ENCODE results near the gene GAL3ST1.
"Not testable (repeated sequence)": the region's sequence is repeated elsewhere in the genome, so short reads cannot be mapped to it uniquely, and the experiment has no call there.

Gene GAL3ST1

GRCh38 chr22:30564045-30564760, 10.3 kb downstream of the GAL3ST1 start:
- no peak for DNase-seq (ENCODE audit: low read depth)

- no peak for DNase-seq (ENCODE audit: low read depth)
Measured at GRCh38 chr22:30562366-30562765, 12.1 kb downstream of the GAL3ST1 start.

- DNase-seq (ENCODE audit: low read depth), result no peak
Measured at GRCh38 chr22:30561402-30562189, 12.9 kb downstream of the GAL3ST1 start.

- DNase-seq (ENCODE audit: low read depth), result not testable (repeated sequence)
Measured at GRCh38 chr22:30560643-30561202, 13.7 kb downstream of the GAL3ST1 start.

GRCh38 chr22:30559889-30560288, 14.6 kb downstream of the GAL3ST1 start:
- DNase-seq (ENCODE audit: low read depth), result no peak

- DNase-seq (ENCODE audit: low read depth), result no peak
Measured at GRCh38 chr22:30557243-30557642, 17.2 kb downstream of the GAL3ST1 start.

DNA sequence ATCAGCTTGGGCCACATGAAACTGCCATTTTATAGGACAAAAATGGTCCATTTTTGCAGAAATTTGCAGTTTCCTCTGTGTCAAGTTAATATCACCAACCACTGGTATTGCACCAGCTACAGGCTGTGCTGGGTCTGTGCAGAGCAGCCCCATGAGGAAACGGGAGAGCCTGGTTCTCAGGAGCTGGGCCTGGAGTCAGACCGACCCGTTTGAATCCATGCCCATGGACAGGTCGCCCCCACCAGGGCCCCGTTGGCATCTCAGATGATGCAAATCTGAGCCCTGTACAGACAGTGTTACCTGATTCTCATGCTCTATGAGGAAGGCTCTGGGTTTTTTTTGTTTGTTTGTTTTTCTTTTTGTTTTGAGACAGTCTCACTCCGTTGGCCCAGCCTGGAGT, 18.1 kb downstream of the GAL3ST1 start:
- DNase-seq (ENCODE audit: low read depth), result no peak

- no peak for DNase-seq (ENCODE audit: low read depth)
Measured at GRCh38 chr22:30555282-30556210, 18.9 kb downstream of the GAL3ST1 start.

DNA sequence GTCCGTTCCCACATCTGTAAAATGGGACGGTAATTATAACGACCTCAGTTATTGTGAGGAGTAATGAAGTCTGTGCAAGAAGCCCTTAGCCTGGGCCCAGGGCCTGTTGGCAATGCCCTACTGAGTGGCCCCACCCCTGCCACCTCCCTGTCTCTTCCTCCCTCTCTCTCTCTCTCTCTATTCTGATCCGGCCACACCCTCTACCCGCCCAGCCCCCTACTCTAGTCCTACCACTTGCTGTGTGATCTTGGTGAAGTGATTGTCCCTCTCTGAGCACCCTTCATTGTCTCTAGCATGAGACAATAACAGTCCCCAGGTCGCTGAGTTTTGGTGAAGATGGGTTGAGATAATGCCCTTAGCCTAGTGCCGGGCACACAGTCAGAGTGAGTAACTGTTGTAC, 20.5 kb downstream of the GAL3ST1 start:
- no peak for DNase-seq (ENCODE audit: low read depth)

GRCh38 chr22:30552719-30553118, 21.7 kb downstream of the GAL3ST1 start:
- DNase-seq (ENCODE audit: low read depth), result no peak

DNA sequence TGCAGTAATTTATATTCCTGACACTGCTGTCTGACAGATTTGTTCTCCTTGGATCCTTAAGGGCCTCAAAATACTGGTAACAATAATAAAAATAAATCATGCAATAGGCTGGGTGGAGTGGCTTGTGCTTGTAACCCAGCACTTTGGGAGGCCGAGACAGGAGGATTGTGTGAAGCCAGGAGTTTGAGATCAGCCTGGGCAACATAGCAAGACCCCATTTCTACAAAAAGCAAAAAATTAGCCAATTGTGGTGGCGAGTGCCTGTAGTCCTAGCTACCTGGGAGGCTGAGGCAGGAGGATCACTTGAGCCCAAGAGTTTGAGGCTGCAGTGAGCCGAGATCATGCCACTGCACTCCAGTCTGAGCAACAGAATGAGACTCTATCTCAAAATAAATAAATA, 22.7 kb downstream of the GAL3ST1 start:
- not testable (repeated sequence) for DNase-seq (ENCODE audit: low read depth)

GRCh38 chr22:30547188-30547587, 27.3 kb downstream of the GAL3ST1 start:
- DNase-seq (ENCODE audit: low read depth), result no peak

DNA sequence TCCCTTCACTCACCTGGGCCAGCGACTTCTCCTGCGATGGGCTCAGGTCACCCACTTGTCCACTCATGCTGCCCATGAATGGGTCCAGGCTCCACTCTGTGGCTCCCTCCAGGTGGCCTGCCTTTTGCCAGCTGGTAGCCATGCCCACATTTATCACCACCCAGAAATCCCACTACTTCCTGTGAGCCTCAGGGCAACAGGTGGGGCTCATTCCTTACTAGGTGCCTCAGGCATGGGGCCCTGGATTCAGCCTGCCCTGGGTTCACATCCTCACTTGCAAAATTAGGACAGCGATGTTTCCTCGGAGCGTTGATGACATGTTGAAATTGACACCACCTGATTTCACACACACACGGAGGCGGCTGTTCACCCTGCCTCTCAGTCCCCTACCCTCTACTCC, 27.8 kb downstream of the GAL3ST1 start, which contains the start of gene SEC14L6:
Gene SEC14L6 (minus strand): TSS at position 126 of the 400 bp plus-strand sequence. CDS start 59 bp downstream, at position 67.
- DNase-seq (ENCODE audit: low read depth), result no peak

GRCh38 chr22:30542811-30543188, 31.7 kb downstream of the GAL3ST1 start:
- DNase-seq (ENCODE audit: low read depth), result no peak

- no peak for DNase-seq (ENCODE audit: low read depth)
Measured at GRCh38 chr22:30541961-30542810, 32.3 kb downstream of the GAL3ST1 start.

DNA sequence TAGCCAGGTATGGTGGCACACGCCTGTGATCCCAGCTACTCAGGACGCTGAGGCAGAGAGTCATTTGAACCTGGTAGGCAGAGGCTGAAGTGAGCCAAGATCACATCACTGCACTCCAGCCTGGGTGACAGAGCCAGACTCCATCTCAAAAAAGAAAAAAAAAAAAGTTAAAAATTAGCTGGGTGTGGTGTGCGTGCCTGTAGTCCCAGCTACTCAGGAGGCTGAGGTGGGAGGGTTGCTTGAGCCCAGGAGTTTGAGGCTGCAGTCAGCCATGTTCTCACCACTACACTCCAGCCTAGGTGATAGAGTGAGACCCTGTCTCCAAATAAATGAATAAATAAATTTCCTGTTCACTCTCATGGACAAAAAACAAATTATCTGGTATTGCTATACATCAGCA, 33.0 kb downstream of the GAL3ST1 start:
- not testable (repeated sequence) for DNase-seq (ENCODE audit: low read depth)

DNA sequence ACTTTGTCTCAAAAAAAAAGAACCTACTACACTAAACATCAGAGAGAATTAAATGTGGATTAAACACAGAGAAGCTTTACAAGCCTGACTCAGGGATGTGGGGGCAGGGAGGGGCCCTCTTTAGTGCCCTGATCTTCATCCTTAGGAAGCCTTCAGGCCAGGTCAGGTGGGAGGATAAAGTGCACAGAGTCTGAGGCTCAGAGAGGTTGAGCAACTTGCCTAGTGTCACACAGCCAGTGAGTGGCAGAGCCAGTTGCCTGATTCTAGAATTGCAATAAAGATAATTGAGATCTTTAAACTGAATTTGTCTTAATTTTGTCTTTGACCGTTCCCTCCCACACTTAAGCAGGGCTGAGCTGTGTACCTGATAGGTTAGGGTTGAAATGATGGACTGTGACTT, 35.1 kb downstream of the GAL3ST1 start:
- no peak for DNase-seq (ENCODE audit: low read depth)

DNA sequence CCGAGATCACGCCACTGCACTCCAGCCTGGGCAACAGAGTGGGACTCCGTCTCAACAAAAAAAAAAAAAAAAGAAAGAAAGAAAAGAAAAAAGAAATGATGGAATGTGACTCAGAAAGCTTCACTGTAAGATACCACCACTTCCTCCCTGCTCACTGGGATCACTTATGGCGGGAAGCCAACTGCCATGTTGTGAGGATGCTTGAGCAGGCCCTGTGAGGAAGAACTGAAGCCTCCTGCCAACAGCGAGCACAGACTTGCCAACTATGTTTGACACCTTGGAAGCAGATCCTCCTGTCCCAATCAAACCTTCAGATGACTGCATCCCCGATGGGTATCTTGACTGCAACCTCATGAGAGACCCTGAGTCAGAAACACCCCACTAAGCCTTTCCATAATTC, 36.2 kb downstream of the GAL3ST1 start:
- DNase-seq (ENCODE audit: low read depth), result no peak

GRCh38 chr22:30537083-30537731, 37.3 kb downstream of the GAL3ST1 start:
- DNase-seq (ENCODE audit: low read depth), result no peak

DNA sequence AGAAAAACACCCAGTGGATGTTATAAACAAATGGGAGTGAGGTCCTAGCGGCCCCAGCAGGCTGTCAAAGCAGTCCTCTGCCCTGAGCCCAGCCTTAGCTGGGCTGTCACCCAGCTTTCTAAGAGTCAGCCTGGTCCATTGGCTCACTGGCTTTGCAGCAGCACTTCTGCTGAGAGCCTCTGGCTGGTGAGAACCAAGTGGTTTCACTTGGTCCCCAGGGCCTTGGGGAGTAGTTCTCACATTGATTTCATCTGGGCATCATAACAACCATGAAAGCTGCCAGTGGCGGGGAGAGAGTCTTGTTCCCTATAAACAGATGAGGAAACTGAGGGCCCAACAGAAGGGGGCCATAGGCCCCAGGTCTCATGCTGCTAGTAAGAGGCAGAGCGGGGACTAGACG, 39.3 kb downstream of the GAL3ST1 start:
- DNase-seq (ENCODE audit: low read depth), result no peak

Data from fibroblast of the conjunctiva (primary cell).